ENCODE data around the gene ERAL1. TPM values are rescaled to one million over a fixed set of nuclear protein-coding genes. Genes with fewer than 3 reads are reported as not detected.
A peak's percentile ranks its signal among the peaks of the same experiment; 100 is the strongest.
"Not testable (repeated sequence)": the region's sequence is repeated elsewhere in the genome, so short reads cannot be mapped to it uniquely, and the experiment has no call there.

ERAL1 gene
- total RNA-seq, 3 donors from 2014 or later, result 79.8 to 81.3 (median 80.8) TPM

DNA sequence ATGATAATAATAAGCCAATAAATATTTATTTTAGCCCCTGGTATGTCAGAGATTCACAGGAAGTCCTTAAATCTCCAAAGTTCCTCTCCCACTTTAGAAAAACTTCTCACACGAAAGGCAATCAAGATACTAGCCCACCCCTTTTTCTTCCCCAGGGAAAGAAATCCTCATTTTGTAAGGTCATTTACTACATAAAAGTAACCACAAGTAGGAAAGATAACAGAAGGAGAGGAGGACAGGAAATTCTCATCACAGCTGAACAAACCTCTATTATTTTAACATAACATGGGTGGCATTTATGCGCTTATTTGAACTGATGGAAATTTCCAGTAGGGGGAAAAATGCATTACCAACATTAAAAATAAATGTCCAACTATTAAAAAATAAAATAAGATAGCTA is 15.6 kb upstream of the ERAL1 start:
- Mint-ChIP-seq H3K4me3 (no peak overlapping the region), H3K4me1 (ENCODE audit: low read depth) (peaks cover 30% of the 10 kb centered on the region), H3K27me3 (ENCODE audit: low read depth) (no peaks in the 10 kb centered on the region), H3K36me3 (ENCODE audit: insufficient read depth) (peaks cover 9% of the 10 kb centered on the region), H3K9me3 (no peaks in the 10 kb centered on the region)
- no peak for DNase-seq
- ATAC-seq, result no peak

DNA sequence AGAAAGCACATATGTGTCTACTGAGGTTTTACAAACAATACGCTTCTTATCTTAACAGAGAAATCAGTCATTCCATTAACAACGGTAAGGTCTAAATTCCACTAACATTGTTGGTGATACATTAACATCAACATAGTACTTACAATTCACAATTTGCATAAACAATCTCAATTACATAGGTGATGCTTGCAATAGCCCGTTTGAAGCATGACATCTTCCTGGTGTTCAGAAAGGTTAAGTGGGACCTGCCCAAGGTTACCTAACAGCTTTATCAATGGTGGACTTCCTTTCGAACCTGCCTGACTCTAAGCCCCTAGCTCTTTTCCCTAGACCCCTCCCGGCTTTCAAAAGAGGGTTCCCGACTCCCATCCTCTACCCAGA is 12.9 kb upstream of the ERAL1 start:
- Mint-ChIP-seq H3K9me3 (no peaks in the 10 kb centered on the region), H3K4me3 (peak overlapping the region; percentile 99), H3K27me3 (ENCODE audit: low read depth) (no peaks in the 10 kb centered on the region), H3K36me3 (ENCODE audit: insufficient read depth) (peaks cover 6% of the 10 kb centered on the region), H3K4me1 (ENCODE audit: low read depth) (peaks cover 24% of the 10 kb centered on the region)
- ATAC-seq (peak; percentile 6 to 15), DNase-seq (no peak)

DNA sequence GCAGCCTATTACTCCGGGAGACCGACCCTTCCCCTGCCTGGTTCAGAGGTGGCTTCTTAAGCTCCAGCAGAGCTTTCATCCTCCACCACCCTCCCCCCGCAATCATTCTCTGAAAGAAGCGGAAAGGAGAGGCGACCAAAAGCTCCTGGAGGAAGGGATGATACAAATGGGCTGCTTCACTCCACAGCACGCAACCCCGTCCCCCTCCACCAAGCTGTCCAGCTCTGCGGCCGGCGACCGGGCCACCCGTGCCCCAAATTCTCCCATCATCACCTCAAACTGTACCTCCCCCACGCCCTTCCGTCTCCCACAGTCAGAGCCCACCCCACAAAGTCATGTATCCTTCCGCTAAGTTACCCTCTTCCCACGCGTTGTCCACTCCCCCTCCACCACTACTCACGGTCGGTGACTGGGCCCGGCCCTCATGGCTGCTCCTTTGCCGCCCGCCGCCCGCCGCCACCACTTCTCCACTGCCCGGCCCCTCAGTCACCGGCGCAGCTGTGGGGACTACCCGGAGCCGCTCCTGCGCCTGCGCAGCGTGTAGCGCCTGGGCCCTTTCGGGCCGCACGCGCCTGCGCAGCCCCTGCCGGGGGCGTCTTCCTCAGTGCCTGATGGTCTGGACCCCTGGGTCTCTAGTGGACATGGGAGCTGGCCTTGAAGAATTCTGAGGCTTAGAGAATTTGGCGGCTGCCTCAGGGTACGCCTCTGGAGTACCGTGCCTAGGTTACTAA is 12.4 kb upstream of the ERAL1 start, which contains the start of gene FAM222B:
Gene FAM222B, minus strand, starts transcription at position 509 of the 731 bp plus-strand sequence. CDS start 76,123 bp downstream, outside the sequence.
- H3K4me1 Mint-ChIP-seq (ENCODE audit: low read depth), result peaks cover 24% of the 10 kb centered on the region
- peak; percentile 99 to 100 for ATAC-seq
- peak; percentile 76 for DNase-seq

DNA sequence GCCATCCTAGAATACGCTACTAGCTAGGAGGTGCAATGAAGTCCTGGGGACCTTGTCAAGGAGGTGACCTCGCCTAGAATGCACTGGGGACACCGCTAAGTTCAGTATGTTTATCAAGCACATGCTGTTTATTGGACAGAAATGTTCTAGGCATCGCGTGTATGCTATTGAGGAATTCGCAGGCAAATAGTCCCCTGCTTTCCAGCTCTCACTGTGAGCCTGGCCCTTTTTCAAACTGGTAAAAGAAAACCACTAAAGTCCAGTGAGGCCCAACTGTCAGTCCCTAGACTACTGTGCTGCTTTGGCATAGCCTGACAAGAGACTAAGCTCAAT is 11.0 kb upstream of the ERAL1 start:
- DNase-seq (no peak), ATAC-seq (no peak)
- H3K4me3 Mint-ChIP-seq, result peak overlapping the region; percentile 99
- H3K27me3 Mint-ChIP-seq (ENCODE audit: low read depth), result no peaks in the 10 kb centered on the region
- H3K36me3 Mint-ChIP-seq (ENCODE audit: insufficient read depth), result peaks cover 6% of the 10 kb centered on the region
- H3K9me3 Mint-ChIP-seq, result no peaks in the 10 kb centered on the region
- peaks cover 24% of the 10 kb centered on the region for H3K4me1 Mint-ChIP-seq (ENCODE audit: low read depth)

More for the DNA sequence above, 12.4 kb upstream of the ERAL1 start, which contains the start of gene FAM222B:
- Mint-ChIP-seq H3K27me3 (ENCODE audit: low read depth) (no peaks in the 10 kb centered on the region), H3K4me3 (peak within 1 kb of the TSS; percentile 99), H3K9me3 (no peaks in the 10 kb centered on the region), H3K36me3 (ENCODE audit: insufficient read depth) (peaks cover 6% of the 10 kb centered on the region)

DNA sequence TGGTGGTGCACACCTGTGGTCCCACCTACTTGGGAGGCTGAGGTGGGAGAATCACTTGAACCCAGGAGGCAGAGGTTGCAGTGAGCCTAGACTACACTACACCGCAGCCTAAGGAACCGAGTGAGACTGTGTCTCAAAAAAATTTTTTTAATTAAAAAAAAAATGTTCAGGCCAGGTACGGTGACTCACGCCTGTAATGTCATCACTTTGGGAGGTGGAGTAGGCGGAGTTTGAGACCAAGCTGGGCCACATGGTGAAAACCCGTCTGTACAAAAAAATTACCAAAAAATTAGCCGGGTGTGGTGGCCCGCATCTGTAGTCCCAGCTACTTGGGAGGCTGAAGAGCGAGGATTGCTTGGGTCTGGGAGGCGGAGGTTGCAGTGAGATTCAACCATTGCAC is 8.6 kb upstream of the ERAL1 start:
- no peaks in the 10 kb centered on the region for H3K9me3 Mint-ChIP-seq
- no peaks in the 10 kb centered on the region for H3K27me3 Mint-ChIP-seq (ENCODE audit: low read depth)
- peak; percentile 12 for DNase-seq
- no peak overlapping the region for H3K4me3 Mint-ChIP-seq
- peaks cover 3% of the 10 kb centered on the region for H3K36me3 Mint-ChIP-seq (ENCODE audit: insufficient read depth)
- H3K4me1 Mint-ChIP-seq (ENCODE audit: low read depth), result peaks cover 13% of the 10 kb centered on the region
- ATAC-seq, result no peak

DNA sequence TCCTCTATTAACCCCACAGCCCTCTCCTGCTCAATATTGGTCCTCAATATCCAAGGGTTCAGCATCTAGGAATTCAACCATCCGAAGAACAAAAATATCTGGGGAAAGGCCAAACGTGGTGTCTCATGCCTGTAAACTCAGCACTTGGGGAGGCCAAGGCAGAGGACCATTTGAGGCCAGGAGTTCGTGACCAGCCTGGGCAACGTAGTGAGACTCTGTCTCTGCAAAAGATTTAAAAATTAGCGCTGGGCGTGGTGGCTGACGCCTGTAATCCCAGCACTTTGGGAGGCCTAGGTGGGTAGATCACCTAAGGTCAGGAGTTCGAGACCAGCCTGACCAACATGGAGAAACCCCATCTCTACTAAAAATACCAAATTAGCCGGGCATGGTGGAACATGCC is 8.1 kb upstream of the ERAL1 start:
- not testable (repeated sequence) for H3K9me3 Mint-ChIP-seq

DNA sequence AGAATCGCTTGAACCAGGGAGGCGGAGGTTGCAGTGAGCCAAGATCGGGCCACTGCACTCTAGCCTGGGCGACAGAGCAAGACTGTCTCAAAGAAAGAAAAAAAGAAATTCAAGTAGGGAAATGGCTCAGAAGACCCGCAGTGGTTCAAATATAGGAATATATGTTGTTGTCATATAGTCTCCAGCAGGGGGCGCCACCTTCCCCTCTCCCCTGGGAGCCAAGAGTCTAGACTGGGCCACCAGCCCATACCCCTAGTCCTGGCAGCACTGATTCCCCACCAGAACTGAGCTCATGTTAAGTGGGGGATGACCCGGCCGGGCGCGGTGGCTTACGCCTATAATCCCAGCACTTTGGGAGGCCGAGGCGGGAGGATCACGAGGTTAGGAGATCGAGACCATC is 6.1 kb upstream of the ERAL1 start:
- H3K4me3 Mint-ChIP-seq; H3K4me1 Mint-ChIP-seq (ENCODE audit: low read depth); H3K36me3 Mint-ChIP-seq (ENCODE audit: insufficient read depth); H3K27me3 Mint-ChIP-seq (ENCODE audit: low read depth); H3K9me3 Mint-ChIP-seq: not testable (repeated sequence)
- DNase-seq (peak; percentile 54), ATAC-seq (peak; percentile 82 to 86)

More for the DNA sequence above, 8.1 kb upstream of the ERAL1 start:
- ATAC-seq; H3K36me3 Mint-ChIP-seq (ENCODE audit: insufficient read depth); H3K4me3 Mint-ChIP-seq; H3K4me1 Mint-ChIP-seq (ENCODE audit: low read depth); DNase-seq; H3K27me3 Mint-ChIP-seq (ENCODE audit: low read depth): not testable (repeated sequence)

DNA sequence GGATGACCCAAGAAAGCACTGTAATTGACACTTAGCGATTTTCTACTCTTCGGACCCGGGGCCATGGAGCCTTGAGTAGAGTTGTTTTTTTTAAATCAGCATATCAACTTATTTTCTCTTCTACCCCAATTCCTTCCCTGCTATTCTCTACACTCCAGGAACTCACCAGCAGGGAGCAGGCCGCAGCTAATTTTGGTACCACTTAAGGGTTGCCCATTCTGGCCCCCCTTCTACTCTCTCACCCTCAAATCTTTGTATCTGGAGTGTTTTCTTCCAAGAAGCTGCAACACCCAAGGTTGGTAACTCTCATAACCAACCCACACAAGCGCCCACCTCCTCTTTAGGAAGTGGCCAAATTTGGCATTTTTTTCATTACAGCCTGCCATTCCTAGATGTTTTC is 5.5 kb upstream of the ERAL1 start:
- Mint-ChIP-seq H3K27me3 (ENCODE audit: low read depth) (no peaks in the 10 kb centered on the region), H3K36me3 (ENCODE audit: insufficient read depth) (no peaks in the 10 kb centered on the region), H3K4me3 (no peak overlapping the region), H3K9me3 (no peaks in the 10 kb centered on the region), H3K4me1 (ENCODE audit: low read depth) (peaks cover 5% of the 10 kb centered on the region)
- no peak for ATAC-seq
- DNase-seq, result no peak

DNA sequence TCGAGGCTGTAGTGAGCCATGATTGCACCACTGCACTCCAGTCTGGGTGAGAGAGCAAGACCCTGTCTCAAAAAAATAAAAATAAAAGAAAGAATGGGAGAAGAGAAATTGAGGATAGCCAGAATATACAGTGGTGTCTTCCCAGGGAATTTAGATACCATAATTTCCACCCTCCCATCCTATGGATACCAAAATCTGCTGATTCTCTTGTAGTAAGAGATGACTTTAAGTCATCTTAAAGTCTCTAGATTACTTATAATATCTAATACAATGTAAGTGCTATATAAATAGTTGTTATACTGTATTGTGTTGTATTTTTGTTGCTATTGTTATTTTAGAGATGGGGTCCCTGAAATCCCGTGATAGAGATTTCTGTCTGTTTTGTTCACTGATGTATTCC is 1.5 kb upstream of the ERAL1 start:
- Mint-ChIP-seq H3K9me3 (no peaks in the 10 kb centered on the region), H3K27me3 (ENCODE audit: low read depth) (no peaks in the 10 kb centered on the region), H3K36me3 (ENCODE audit: insufficient read depth) (peaks cover 9% of the 10 kb centered on the region), H3K4me3 (no peak overlapping the region), H3K4me1 (ENCODE audit: low read depth) (peaks cover 24% of the 10 kb centered on the region)
- ATAC-seq (no peak), DNase-seq (no peak)

DNA sequence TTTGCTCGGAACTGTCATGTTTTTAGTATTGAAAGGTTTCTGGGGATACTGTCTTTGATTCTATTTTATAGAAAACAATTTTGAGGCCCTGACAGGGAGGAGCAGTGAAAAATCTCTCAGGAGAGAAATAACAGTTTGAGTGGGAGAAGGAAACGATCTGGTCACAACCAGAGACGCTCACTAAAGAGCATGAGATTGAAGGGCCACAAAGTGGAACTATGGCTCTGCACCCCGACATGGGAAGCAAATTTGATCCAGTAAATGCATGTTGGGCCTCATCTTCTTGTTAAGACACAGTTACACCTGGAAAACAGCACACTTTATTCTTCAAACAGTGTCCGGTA is 492 bp downstream of the ERAL1 start:
- ATAC-seq (no peak), DNase-seq (no peak)
- H3K36me3 Mint-ChIP-seq (ENCODE audit: insufficient read depth), result peaks cover 16% of the 10 kb centered on the region
- H3K9me3 Mint-ChIP-seq, result no peaks in the 10 kb centered on the region
- peaks cover 24% of the 10 kb centered on the region for H3K4me1 Mint-ChIP-seq (ENCODE audit: low read depth)
- peak overlapping the region; percentile 87 for H3K4me3 Mint-ChIP-seq
- H3K27me3 Mint-ChIP-seq (ENCODE audit: low read depth), result no peaks in the 10 kb centered on the region

DNA sequence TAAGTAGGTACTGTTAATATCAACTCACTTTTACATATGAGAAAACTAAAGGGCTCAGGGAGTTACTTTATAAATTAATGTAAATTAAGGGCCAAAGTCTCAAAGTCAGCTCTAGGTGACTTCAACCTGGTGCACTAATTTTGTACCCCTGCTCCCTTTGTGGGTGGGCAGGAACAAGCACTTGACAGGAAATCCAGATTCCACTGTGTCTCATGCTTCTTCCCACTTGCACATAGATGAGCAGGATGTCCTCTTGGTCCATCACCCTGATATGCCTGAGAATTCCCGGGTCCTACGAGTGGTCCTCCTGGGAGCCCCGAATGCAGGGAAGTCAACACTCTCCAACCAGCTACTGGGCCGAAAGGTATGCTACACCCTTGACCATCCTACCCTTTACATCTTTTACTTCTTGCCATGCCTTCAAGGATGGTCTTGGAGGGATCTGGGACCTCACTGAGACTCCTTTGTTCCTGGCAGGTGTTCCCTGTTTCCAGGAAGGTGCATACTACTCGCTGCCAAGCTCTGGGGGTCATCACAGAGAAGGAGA is 1.3 kb downstream of the ERAL1 start:
- Mint-ChIP-seq H3K4me3 (peak overlapping the region; percentile 87), H3K27me3 (ENCODE audit: low read depth) (no peaks in the 10 kb centered on the region), H3K36me3 (ENCODE audit: insufficient read depth) (peaks cover 20% of the 10 kb centered on the region), H3K4me1 (ENCODE audit: low read depth) (peaks cover 24% of the 10 kb centered on the region), H3K9me3 (no peaks in the 10 kb centered on the region)
- DNase-seq (no peak), ATAC-seq (no peak)

DNA sequence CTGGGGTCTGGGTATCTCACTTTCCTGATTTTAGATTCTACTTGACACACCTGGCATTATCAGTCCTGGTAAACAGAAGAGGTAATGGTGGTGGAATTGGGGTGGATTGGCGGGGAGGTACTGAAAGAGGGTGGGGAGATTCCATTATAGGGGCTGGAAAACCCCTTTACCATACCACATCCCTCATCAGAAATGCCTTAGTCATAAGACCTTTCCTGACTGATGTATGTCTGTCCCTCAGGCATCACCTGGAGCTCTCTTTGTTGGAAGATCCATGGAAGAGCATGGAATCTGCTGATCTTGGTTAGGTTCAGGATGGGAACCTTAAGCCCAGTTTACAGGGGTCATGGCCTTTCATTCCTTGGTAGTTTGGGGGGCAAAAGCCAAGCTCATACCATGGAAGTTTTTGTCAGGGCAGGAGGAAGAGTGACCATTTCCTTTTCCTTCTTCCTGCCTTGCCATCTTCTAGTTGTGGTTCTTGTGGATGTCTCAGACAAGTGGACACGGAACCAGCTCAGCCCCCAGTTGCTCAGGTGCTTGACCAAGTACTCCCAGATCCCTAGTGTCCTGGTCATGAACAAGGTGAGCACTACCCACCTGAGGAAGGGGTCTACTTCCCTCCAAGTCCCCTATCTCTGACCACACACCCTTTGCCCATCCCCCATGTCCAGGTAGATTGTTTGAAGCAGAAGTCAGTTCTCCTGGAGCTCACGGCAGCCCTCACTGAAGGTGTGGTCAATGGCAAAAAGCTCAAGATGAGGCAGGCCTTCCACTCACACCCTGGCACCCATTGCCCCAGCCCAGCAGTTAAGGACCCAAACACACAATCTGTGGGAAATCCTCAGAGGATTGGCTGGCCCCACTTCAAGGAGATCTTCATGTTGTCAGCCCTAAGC is 3.3 kb downstream of the ERAL1 start:
- Mint-ChIP-seq H3K27me3 (ENCODE audit: low read depth) (no peaks in the 10 kb centered on the region), H3K4me1 (ENCODE audit: low read depth) (peaks cover 24% of the 10 kb centered on the region), H3K4me3 (peak overlapping the region; percentile 29), H3K36me3 (ENCODE audit: insufficient read depth) (peaks cover 22% of the 10 kb centered on the region), H3K9me3 (no peaks in the 10 kb centered on the region)
- ATAC-seq (no peak), DNase-seq (no peak)

DNA sequence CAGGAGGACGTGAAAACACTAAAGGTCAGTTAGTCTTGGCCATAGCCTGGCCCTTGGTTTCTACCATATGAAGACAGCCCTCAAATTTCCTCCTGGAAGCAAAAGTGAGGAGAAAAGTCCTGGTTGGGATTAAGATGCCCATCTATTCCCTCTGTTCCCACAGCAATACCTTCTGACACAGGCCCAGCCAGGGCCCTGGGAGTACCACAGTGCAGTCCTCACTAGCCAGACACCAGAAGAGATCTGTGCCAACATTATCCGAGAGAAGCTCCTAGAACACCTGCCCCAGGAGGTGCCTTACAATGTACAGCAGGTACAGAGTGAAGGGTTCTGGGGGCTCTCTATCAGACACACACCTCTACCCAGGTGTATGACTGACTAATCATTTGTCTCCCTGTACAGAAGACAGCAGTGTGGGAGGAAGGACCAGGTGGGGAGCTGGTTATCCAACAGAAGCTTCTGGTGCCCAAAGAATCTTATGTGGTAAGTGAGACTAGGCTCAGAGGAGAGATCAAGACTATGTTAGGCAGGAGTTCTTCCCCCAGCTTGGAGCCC is 4.1 kb downstream of the ERAL1 start:
- H3K27me3 Mint-ChIP-seq (ENCODE audit: low read depth), result no peaks in the 10 kb centered on the region
- peaks cover 22% of the 10 kb centered on the region for H3K36me3 Mint-ChIP-seq (ENCODE audit: insufficient read depth)
- H3K4me3 Mint-ChIP-seq, result no peak overlapping the region
- DNase-seq (no peak), ATAC-seq (no peak)
- H3K9me3 Mint-ChIP-seq, result no peaks in the 10 kb centered on the region
- peaks cover 22% of the 10 kb centered on the region for H3K4me1 Mint-ChIP-seq (ENCODE audit: low read depth)

DNA sequence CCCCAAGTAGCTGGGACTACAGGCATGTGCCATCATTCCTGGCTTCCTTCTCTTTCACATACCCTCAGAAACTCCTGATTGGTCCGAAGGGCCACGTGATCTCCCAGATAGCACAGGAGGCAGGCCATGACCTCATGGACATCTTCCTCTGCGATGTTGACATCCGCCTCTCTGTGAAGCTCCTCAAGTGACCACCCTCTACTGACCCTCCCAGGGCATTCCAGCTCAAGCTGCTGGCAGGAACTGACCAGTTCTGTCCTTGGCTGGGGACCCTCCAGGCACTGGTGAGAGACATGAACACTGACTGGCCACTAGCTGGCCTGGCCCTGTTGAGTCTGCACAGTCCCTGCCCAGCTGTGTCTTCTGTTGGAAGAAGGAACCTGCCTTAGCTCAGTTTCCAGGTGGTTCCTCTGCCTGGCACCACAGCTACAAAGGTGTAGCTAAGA is 5.6 kb downstream of the ERAL1 start:
- Mint-ChIP-seq H3K4me1 (ENCODE audit: low read depth) (peaks cover 12% of the 10 kb centered on the region), H3K9me3 (no peaks in the 10 kb centered on the region), H3K36me3 (ENCODE audit: insufficient read depth) (peaks cover 22% of the 10 kb centered on the region), H3K4me3 (no peak overlapping the region), H3K27me3 (ENCODE audit: low read depth) (no peaks in the 10 kb centered on the region)
- DNase-seq (no peak), ATAC-seq (no peak)
